ENCODE measurements around the gene SERPINB12. TPM values are rescaled to one million over a fixed set of nuclear protein-coding genes. Genes with fewer than 3 reads are reported as not detected.

Gene SERPINB12, protein sequence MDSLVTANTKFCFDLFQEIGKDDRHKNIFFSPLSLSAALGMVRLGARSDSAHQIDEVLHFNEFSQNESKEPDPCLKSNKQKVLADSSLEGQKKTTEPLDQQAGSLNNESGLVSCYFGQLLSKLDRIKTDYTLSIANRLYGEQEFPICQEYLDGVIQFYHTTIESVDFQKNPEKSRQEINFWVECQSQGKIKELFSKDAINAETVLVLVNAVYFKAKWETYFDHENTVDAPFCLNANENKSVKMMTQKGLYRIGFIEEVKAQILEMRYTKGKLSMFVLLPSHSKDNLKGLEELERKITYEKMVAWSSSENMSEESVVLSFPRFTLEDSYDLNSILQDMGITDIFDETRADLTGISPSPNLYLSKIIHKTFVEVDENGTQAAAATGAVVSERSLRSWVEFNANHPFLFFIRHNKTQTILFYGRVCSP
- not detected in 2 replicates for total RNA-seq (2021)
- not detected for Bru-seq, nascent RNA
- BruChase-seq, experiment 1, labeled RNA remaining after a 2-hour chase: percentile 9 among the genes with signal in this experiment
- BruChase-seq, experiment 2, labeled RNA remaining after a 6-hour chase: percentile 19 among the genes with signal in this experiment
- long read RNA-seq: 0 reads

DNA sequence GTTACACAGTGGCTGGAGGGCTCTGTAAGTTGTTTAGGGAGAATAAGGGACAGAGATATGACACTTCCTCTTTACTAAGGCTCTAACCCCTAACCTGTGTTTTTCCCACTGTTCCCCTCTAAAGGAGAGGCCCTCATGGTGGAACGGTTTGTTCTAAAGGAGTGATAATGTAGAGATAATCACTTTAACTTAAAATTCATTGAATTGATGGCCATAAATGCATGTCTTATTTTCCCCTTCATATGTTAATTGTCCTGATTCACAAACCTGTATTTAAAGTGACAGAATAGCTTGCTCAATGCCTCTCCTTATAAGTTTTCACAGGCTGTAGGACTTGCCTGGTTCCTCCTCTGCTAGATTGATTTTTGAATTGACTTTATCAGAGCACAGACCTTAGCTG lies at the start of gene SERPINB12:
TSS of gene SERPINB12 (plus strand) at position 301 of the 400 bp plus-strand sequence. CDS start 13,791 bp downstream, outside the sequence.
- H3K9me2 ChIP-seq (ENCODE audit: insufficient read depth): no peaks in the 10 kb centered on the region
- CTCF ChIA-PET: no interaction called here
- TF ChIP-seq, protein P1, sequence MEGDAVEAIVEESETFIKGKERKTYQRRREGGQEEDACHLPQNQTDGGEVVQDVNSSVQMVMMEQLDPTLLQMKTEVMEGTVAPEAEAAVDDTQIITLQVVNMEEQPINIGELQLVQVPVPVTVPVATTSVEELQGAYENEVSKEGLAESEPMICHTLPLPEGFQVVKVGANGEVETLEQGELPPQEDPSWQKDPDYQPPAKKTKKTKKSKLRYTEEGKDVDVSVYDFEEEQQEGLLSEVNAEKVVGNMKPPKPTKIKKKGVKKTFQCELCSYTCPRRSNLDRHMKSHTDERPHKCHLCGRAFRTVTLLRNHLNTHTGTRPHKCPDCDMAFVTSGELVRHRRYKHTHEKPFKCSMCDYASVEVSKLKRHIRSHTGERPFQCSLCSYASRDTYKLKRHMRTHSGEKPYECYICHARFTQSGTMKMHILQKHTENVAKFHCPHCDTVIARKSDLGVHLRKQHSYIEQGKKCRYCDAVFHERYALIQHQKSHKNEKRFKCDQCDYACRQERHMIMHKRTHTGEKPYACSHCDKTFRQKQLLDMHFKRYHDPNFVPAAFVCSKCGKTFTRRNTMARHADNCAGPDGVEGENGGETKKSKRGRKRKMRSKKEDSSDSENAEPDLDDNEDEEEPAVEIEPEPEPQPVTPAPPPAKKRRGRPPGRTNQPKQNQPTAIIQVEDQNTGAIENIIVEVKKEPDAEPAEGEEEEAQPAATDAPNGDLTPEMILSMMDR (conservative IDR thresholded peaks at IDR 0.05): no peak
- TF ChIP-seq EZH2 (IDR thresholded peaks at IDR 0.05; ENCODE audit: low read depth): no peak
- no peaks in the 10 kb centered on the region for H3K36me3 ChIP-seq (ENCODE audit: low read depth)
- H3K27me3 ChIP-seq (ENCODE audit: insufficient read depth, low read depth): no peaks in the 10 kb centered on the region
- no peaks in the 10 kb centered on the region for H3K79me2 ChIP-seq (ENCODE audit: low read depth)
- no peak within 1 kb of the TSS for H3K4me2 ChIP-seq
- intact Hi-C loops (cut with micrococcal nuclease; ENCODE audit: unreplicated experiment): no loop called here
- no peak within 1 kb of the TSS for H3K27ac ChIP-seq
- H2AFZ ChIP-seq: no peak within 1 kb of the TSS
- no peak within 1 kb of the TSS for H3K4me3 ChIP-seq
- BruUV-seq (replicated peaks): no TSS peak
- no peaks in the 10 kb centered on the region for H3K9me3 ChIP-seq (ENCODE audit: insufficient read depth, low read depth)
- DNase-seq: no peak
- H3F3A ChIP-seq (ENCODE audit: insufficient read depth, low read depth): no peaks in the 10 kb centered on the region
- peaks cover 8% of the 10 kb centered on the region; the same call in 1 of the 2 replicates for H3K4me1 ChIP-seq (replicated peaks; ENCODE audit: insufficient read depth)
- POLR2A ChIA-PET (ENCODE audit: unreplicated experiment): no interaction called here
- no peaks in the 10 kb centered on the region for H4K20me1 ChIP-seq (ENCODE audit: insufficient read depth)

DNA sequence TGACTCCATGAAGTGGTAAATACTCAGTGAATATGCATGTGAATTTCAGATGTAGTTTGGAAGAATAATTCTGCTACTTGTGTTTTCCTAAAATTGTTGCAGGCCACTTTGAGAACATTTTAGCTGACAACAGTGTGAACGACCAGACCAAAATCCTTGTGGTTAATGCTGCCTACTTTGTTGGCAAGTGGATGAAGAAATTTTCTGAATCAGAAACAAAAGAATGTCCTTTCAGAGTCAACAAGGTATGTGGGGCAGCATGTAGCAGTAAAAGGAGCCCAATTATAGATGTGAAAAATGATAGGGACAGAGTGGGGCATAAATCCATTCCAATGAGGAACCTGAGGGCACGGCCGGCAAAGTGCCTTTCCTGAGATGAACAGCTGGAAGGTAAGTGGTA lies 49.3 kb upstream of the SERPINB12 start:
- Histone ChIP-seq H3K79me2 (ENCODE audit: low read depth) (no peaks in the 10 kb centered on the region), H4K20me1 (ENCODE audit: insufficient read depth) (no peaks in the 10 kb centered on the region), H2AFZ (no peak overlapping the region), H3K4me2 (no peak overlapping the region), H3K4me3 (no peak overlapping the region), H3K4me1 (replicated peaks; ENCODE audit: insufficient read depth) (no peaks in the 10 kb centered on the region), H3K36me3 (ENCODE audit: low read depth) (peaks cover 51% of the 10 kb centered on the region), H3K27ac (no peak overlapping the region), H3K27me3 (ENCODE audit: insufficient read depth, low read depth) (no peaks in the 10 kb centered on the region), H3F3A (ENCODE audit: insufficient read depth, low read depth) (peaks cover 3% of the 10 kb centered on the region; the same call in 1 of the 2 replicates), H3K9me2 (ENCODE audit: insufficient read depth) (no peaks in the 10 kb centered on the region), H3K9me3 (ENCODE audit: insufficient read depth, low read depth) (no peaks in the 10 kb centered on the region)
- no peak for DNase-seq
- BruUV-seq (replicated peaks): no TSS peak
- no peak for TF ChIP-seq EZH2 (IDR thresholded peaks at IDR 0.05; ENCODE audit: low read depth)
- TF ChIP-seq, protein P1 (conservative IDR thresholded peaks at IDR 0.05): no peak
- ChIA-PET POLR2A (ENCODE audit: unreplicated experiment) (no interaction called here), CTCF (interaction anchor here (0.5 to 0.6 kb wide), 3 partner anchors 109 to 266 kb away, joined by 3 to 5 read pairs (median 4); no protein-coding TSS in a partner anchor)
- intact Hi-C loops (cut with micrococcal nuclease; ENCODE audit: unreplicated experiment): loop anchor here (10.0 kb wide), 1 partner anchor 88 kb away; no protein-coding TSS in a partner anchor

DNA sequence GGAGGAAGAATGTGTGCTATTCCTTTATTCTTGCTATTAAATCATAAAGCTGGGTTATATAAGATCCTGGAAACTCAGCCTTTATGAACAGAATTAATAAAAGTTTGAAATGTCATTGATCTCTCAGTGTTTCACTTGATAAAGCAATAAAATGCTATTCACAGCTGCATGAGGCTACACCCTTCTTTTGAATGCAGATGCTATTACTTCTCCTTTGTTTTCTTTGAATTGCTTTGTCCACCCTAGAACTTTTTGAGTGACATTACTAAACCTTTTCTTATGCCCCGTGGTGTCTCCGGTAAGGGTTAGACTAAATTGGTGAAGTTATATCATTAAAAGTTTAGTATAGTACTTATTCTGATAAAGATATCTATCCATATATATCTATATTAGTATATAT lies 46.5 kb upstream of the SERPINB12 start:
- Histone ChIP-seq H3K36me3 (ENCODE audit: low read depth) (peaks cover 35% of the 10 kb centered on the region), H3K27ac (no peak overlapping the region), H4K20me1 (ENCODE audit: insufficient read depth) (no peaks in the 10 kb centered on the region), H3K9me2 (ENCODE audit: insufficient read depth) (no peaks in the 10 kb centered on the region), H3K4me3 (no peak overlapping the region), H3F3A (ENCODE audit: insufficient read depth, low read depth) (peaks cover 6% of the 10 kb centered on the region; the same call in 1 of the 2 replicates), H3K9me3 (ENCODE audit: insufficient read depth, low read depth) (no peaks in the 10 kb centered on the region), H3K79me2 (ENCODE audit: low read depth) (no peaks in the 10 kb centered on the region), H3K4me1 (replicated peaks; ENCODE audit: insufficient read depth) (no peaks in the 10 kb centered on the region), H3K27me3 (ENCODE audit: insufficient read depth, low read depth) (no peaks in the 10 kb centered on the region), H2AFZ (no peak overlapping the region), H3K4me2 (no peak overlapping the region)
- no peak for DNase-seq
- BruUV-seq (replicated peaks): no TSS peak
- CTCF ChIA-PET: no interaction called here
- TF ChIP-seq, protein P1 (conservative IDR thresholded peaks at IDR 0.05): no peak
- TF ChIP-seq EZH2 (IDR thresholded peaks at IDR 0.05; ENCODE audit: low read depth): no peak
- POLR2A ChIA-PET (ENCODE audit: unreplicated experiment): no interaction called here
- intact Hi-C loops (cut with micrococcal nuclease; ENCODE audit: unreplicated experiment): loop anchor here (10.0 kb wide), 1 partner anchor 91 kb away; no protein-coding TSS in a partner anchor

Data from PC-9 (cell line).